Loucy (cell line): ENCODE results near the gene FFAR3.
A peak's percentile ranks its signal among the peaks of the same experiment; 100 is the strongest.

Source experiments
- H2AFZ ChIP-seq: fragments of 200-600 bp; sonication (generic); 2 replicates; pipeline ENCODE4 v1.6.0; 2016; ENCODE audit warnings: antibody characterized with exemption, mild to moderate bottlenecking, low read length, moderate library complexity
- H3F3A ChIP-seq: fragments of 200-600 bp; 2 replicates; pipeline ENCODE4 v1.6.0; 2016; ENCODE audit warnings: antibody characterized with exemption, low read depth, mild to moderate bottlenecking
- H3K27me3 ChIP-seq: fragments of 200-600 bp; sonication (generic); 2 replicates; pipeline ENCODE4 v1.6.1; 2014; ENCODE audit warnings: low read length, mild to moderate bottlenecking; ENCODE audit not compliant: insufficient read depth, poor library complexity, severe bottlenecking
- H3K36me3 ChIP-seq: fragments of 200-600 bp; sonication (generic); 2 replicates; pipeline ENCODE4 v1.6.1; 2016; ENCODE audit warnings: low read length; ENCODE audit not compliant: insufficient read depth
- H3K4me1 ChIP-seq: fragments of 200-600 bp; sonication (generic); 2 replicates; pipeline ENCODE4 v1.5.1; 2014; ENCODE audit warnings: low read length, mild to moderate bottlenecking; ENCODE audit not compliant: insufficient read depth, poor library complexity, severe bottlenecking
- H3K4me2 ChIP-seq: fragments of 200-600 bp; sonication (generic); 2 replicates; pipeline ENCODE4 v1.6.0; 2014; ENCODE audit warnings: antibody characterized with exemption, low read length, low read depth, mild to moderate bottlenecking; ENCODE audit not compliant: poor library complexity, severe bottlenecking
- H3K4me3 ChIP-seq: fragments of 200-600 bp; sonication (generic); 2 replicates; pipeline ENCODE4 v1.5.1; 2014; ENCODE audit warnings: low read length, mild to moderate bottlenecking, mixed read lengths; ENCODE audit not compliant: poor library complexity, severe bottlenecking
- H3K79me2 ChIP-seq: fragments of 200-600 bp; sonication (generic); 2 replicates; pipeline ENCODE4 v1.6.1; 2014; ENCODE audit warnings: low read length; ENCODE audit not compliant: insufficient read depth
- H3K9ac ChIP-seq: fragments of 200-600 bp; sonication (generic); 2 replicates; pipeline ENCODE4 v1.6.0; 2014; ENCODE audit warnings: mild to moderate bottlenecking, low read depth, low read length, moderate library complexity; ENCODE audit not compliant: poor library complexity, severe bottlenecking
- H3K9me2 ChIP-seq: fragments of 200-600 bp; sonication (generic); replicated peaks from 2 replicates; pipeline ENCODE4 v1.6.1; 2016; ENCODE audit warnings: low read depth, low read length, mixed read lengths
- H3K9me3 ChIP-seq: fragments of 200-600 bp; sonication (generic); 2 replicates; pipeline ENCODE4 v1.6.1; 2014; ENCODE audit warnings: mild to moderate bottlenecking, antibody characterized with exemption, low read length, low read depth; ENCODE audit not compliant: insufficient read depth
- H4K20me1 ChIP-seq: fragments of 200-600 bp; sonication (generic); 2 replicates; pipeline ENCODE4 v1.6.0; 2014; ENCODE audit warnings: antibody characterized with exemption, low read length, mild to moderate bottlenecking; ENCODE audit not compliant: insufficient read depth, poor library complexity, severe bottlenecking
- EZH2phosphoT487 ChIP-seq: fragments of 200-600 bp; IDR thresholded peaks from 2 replicates; pipeline ENCODE4 v1.6.1; 2018; ENCODE audit warnings: antibody characterized with exemption, mild to moderate bottlenecking, moderate library complexity, borderline replicate concordance
- TF ChIP-seq, protein P1 (sequence below): fragments of 200-600 bp; sonication (generic); conservative IDR thresholded peaks from 2 replicates; pipeline ENCODE4 v1.5.1; 2014; ENCODE audit warnings: mild to moderate bottlenecking, antibody characterized with exemption, low read length

FFAR3 gene

DNA sequence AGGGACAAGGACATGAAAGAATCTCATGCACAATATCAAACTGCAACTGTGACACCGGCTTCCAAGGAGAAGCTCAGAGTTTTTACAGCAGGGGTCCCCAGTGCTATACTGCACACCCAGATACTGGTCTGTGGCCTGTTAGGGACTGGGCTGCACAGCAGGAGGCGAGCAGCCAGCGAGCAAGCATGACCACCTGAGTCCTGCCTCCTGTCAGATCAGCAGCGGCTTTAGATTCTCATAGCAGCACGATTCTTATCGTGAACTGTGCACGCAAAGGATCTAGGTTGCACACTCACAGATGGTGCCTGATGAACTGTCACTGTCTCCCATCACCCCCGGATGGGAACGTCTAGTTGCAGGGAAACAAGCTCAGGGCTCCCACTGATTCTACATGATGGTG, 42.4 kb upstream of the FFAR3 start:
- H3K4me2 ChIP-seq, result no peak overlapping the region
- H3K4me1 ChIP-seq, result peaks cover 48% of the 10 kb centered on the region
- no peaks in the 10 kb centered on the region for H3K79me2 ChIP-seq

GRCh38 chr19:35316560-35316959, 41.7 kb upstream of the FFAR3 start:
- Histone ChIP-seq H3K36me3 (no peaks in the 10 kb centered on the region), H3K9me3 (no peaks in the 10 kb centered on the region), H3K27me3 (no peaks in the 10 kb centered on the region), H3K4me1 (peaks cover 51% of the 10 kb centered on the region), H4K20me1 (no peaks in the 10 kb centered on the region), H3K4me2 (no peak overlapping the region), H3K79me2 (no peaks in the 10 kb centered on the region), H3K4me3 (no peak overlapping the region), H3K9me2 (no peaks in the 10 kb centered on the region), H2AFZ (no peak overlapping the region), H3K9ac (no peak overlapping the region), H3F3A (peaks cover 3% of the 10 kb centered on the region)
- no peak for TF ChIP-seq EZH2phosphoT487
- TF ChIP-seq, protein P1, sequence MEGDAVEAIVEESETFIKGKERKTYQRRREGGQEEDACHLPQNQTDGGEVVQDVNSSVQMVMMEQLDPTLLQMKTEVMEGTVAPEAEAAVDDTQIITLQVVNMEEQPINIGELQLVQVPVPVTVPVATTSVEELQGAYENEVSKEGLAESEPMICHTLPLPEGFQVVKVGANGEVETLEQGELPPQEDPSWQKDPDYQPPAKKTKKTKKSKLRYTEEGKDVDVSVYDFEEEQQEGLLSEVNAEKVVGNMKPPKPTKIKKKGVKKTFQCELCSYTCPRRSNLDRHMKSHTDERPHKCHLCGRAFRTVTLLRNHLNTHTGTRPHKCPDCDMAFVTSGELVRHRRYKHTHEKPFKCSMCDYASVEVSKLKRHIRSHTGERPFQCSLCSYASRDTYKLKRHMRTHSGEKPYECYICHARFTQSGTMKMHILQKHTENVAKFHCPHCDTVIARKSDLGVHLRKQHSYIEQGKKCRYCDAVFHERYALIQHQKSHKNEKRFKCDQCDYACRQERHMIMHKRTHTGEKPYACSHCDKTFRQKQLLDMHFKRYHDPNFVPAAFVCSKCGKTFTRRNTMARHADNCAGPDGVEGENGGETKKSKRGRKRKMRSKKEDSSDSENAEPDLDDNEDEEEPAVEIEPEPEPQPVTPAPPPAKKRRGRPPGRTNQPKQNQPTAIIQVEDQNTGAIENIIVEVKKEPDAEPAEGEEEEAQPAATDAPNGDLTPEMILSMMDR, result no peak

More for the DNA sequence above, 42.4 kb upstream of the FFAR3 start:
- Histone ChIP-seq H3K9me2 (no peaks in the 10 kb centered on the region), H2AFZ (no peak overlapping the region), H3K36me3 (no peaks in the 10 kb centered on the region), H3K9ac (no peak overlapping the region), H3K4me3 (no peak overlapping the region), H3K27me3 (no peaks in the 10 kb centered on the region), H3F3A (peaks cover 3% of the 10 kb centered on the region), H4K20me1 (no peaks in the 10 kb centered on the region), H3K9me3 (no peaks in the 10 kb centered on the region)
- TF ChIP-seq, protein P1, result peak; percentile 43
- no peak for TF ChIP-seq EZH2phosphoT487

GRCh38 chr19:35317464-35318043, 40.7 kb upstream of the FFAR3 start:
- H3K4me1 ChIP-seq, result peaks cover 51% of the 10 kb centered on the region
- H3K9me2 ChIP-seq, result no peaks in the 10 kb centered on the region
- TF ChIP-seq, protein P1, result no peak
- no peak for TF ChIP-seq EZH2phosphoT487
- peak overlapping the region; percentile 22 for H3K9ac ChIP-seq
- peak overlapping the region; percentile 13 for H2AFZ ChIP-seq
- H3K4me3 ChIP-seq, result no peak overlapping the region
- H3K79me2 ChIP-seq, result no peaks in the 10 kb centered on the region
- no peaks in the 10 kb centered on the region for H3K27me3 ChIP-seq
- H3K9me3 ChIP-seq, result peaks cover 3% of the 10 kb centered on the region; the same call in 1 of the 2 replicates
- H3K36me3 ChIP-seq, result no peaks in the 10 kb centered on the region
- no peaks in the 10 kb centered on the region for H4K20me1 ChIP-seq
- H3K4me2 ChIP-seq, result no peak overlapping the region
- H3F3A ChIP-seq, result peaks cover 3% of the 10 kb centered on the region
